ENCODE measurements around the gene EIF4H.
"Not testable (repeated sequence)": the region's sequence is repeated elsewhere in the genome, so short reads cannot be mapped to it uniquely, and the experiment has no call there.

The EIF4H gene

GRCh38 chr7:74176555-74176954 is 2.4 kb downstream of the EIF4H start:
- no peak for DNase-seq

- peak; percentile 40 for DNase-seq
These were observed 4.5 kb downstream of the EIF4H start for GRCh38 chr7:74178632-74179031.

- DNase-seq = no peak
These were observed 5.9 kb downstream of the EIF4H start for GRCh38 chr7:74179935-74180604.

- DNase-seq = no peak
These were observed 6.7 kb downstream of the EIF4H start for GRCh38 chr7:74180866-74181265.

- no peak for DNase-seq
These were observed 7.7 kb downstream of the EIF4H start for GRCh38 chr7:74181821-74182220.

GRCh38 chr7:74182453-74183090 is 8.4 kb downstream of the EIF4H start:
- no peak for DNase-seq

- DNase-seq = no peak
These were observed 9.0 kb downstream of the EIF4H start for GRCh38 chr7:74183142-74183541.

- DNase-seq = peak; percentile 32
These were observed 9.7 kb downstream of the EIF4H start for GRCh38 chr7:74183653-74184450.

- no peak for DNase-seq
These were observed 10.9 kb downstream of the EIF4H start for GRCh38 chr7:74185016-74185415.

GRCh38 chr7:74185636-74186035 is 11.5 kb downstream of the EIF4H start:
- DNase-seq = no peak

GRCh38 chr7:74187915-74188675 is 13.9 kb downstream of the EIF4H start:
- DNase-seq = no peak

- no peak for DNase-seq
These were observed 16.1 kb downstream of the EIF4H start for GRCh38 chr7:74190259-74190658.

GRCh38 chr7:74191231-74191630 is 17.1 kb downstream of the EIF4H start:
- no peak for DNase-seq

GRCh38 chr7:74193054-74193453 is 18.9 kb downstream of the EIF4H start:
- DNase-seq = no peak

GRCh38 chr7:74193913-74194312 is 19.8 kb downstream of the EIF4H start:
- no peak for DNase-seq

- DNase-seq = no peak
These were observed 20.5 kb downstream of the EIF4H start for GRCh38 chr7:74194686-74195085.

- not testable (repeated sequence) for DNase-seq
These were observed 21.1 kb downstream of the EIF4H start for GRCh38 chr7:74195139-74195860.

- DNase-seq = not testable (repeated sequence)
These were observed 22.0 kb downstream of the EIF4H start for GRCh38 chr7:74195968-74196654.

GRCh38 chr7:74197449-74198124 is 23.4 kb downstream of the EIF4H start:
- no peak for DNase-seq

GRCh38 chr7:74199551-74200355 is 25.6 kb downstream of the EIF4H start:
- no peak for DNase-seq
